ENCODE measurements around the gene PTGFRN.

DNA sequence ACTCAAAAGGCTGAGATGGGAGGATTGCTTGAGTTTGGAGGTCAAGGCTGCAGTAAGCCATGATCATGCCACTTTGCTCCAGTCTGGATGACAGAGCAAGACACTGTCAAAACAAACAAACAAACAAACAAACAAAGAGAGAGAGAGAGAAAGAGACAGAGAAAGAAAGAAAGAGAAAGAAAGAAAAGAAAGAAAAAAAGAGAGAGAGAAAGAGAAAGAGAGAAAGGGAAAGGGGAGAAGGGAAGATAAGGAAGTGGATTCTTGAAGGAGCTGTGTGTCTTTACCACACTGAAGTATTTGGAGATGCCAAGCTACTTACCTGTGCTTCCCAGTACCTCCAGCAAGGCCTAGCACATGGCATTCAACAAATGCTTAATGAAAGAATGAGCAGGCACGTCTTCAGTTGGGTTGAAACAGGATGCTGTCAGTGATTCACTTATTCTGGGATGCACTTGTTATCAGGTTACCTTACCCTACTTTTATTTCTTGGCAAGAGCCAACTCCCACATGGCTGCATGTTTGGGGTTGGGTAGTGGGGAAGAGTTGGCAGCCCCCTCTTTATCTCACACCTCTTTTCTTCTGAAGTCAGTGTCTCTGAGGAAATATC, 120.7 kb downstream of the PTGFRN start:
- TF ChIP-seq, protein P1, sequence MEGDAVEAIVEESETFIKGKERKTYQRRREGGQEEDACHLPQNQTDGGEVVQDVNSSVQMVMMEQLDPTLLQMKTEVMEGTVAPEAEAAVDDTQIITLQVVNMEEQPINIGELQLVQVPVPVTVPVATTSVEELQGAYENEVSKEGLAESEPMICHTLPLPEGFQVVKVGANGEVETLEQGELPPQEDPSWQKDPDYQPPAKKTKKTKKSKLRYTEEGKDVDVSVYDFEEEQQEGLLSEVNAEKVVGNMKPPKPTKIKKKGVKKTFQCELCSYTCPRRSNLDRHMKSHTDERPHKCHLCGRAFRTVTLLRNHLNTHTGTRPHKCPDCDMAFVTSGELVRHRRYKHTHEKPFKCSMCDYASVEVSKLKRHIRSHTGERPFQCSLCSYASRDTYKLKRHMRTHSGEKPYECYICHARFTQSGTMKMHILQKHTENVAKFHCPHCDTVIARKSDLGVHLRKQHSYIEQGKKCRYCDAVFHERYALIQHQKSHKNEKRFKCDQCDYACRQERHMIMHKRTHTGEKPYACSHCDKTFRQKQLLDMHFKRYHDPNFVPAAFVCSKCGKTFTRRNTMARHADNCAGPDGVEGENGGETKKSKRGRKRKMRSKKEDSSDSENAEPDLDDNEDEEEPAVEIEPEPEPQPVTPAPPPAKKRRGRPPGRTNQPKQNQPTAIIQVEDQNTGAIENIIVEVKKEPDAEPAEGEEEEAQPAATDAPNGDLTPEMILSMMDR (IDR thresholded peaks at IDR 0.05; ENCODE audit: low read length): no peak
- TF ChIP-seq EZH2 (optimal IDR thresholded peaks at IDR 0.05; ENCODE audit: low read depth, low read length) (no peak), EZH2phosphoT487 (IDR thresholded peaks at IDR 0.05; ENCODE audit: low read length) (no peak)
